T-helper 1 cell treated with Interleukin-12 subunit alpha and Interleukin-12 subunit beta and Interleukin-4 antibody, amounts not matched to agents 30 μg/mL and 1 μg/mL, for 36 hours (primary cell): ENCODE data around the gene SPINK6.

Experiments used
- H3K27ac Mint-ChIP-seq: one replicate; pipeline ENCODE4 v1.8.0; 2021; ENCODE audit warnings: mild to moderate bottlenecking, mixed read lengths
- H3K27me3 Mint-ChIP-seq: one replicate; pipeline ENCODE4 v1.8.0; 2021; ENCODE audit warnings: low read depth, mixed read lengths
- H3K36me3 Mint-ChIP-seq: one replicate; pipeline ENCODE4 v1.8.0; 2021; ENCODE audit warnings: low read depth, mixed read lengths
- H3K4me1 Mint-ChIP-seq: one replicate; pipeline ENCODE4 v1.8.0; 2021; ENCODE audit warnings: low read depth, mixed read lengths
- H3K4me3 Mint-ChIP-seq: one replicate; pipeline ENCODE4 v1.8.0; 2021; ENCODE audit warnings: mild to moderate bottlenecking, moderate library complexity, mixed read lengths
- H3K9me3 Mint-ChIP-seq: one replicate; pipeline ENCODE4 v1.8.0; 2021; ENCODE audit warnings: mixed read lengths

Gene SPINK6

GRCh38 chr5:148255456-148255855, 52.6 kb downstream of the SPINK6 start:
- no peak overlapping the region for H3K27ac Mint-ChIP-seq
- no peaks in the 10 kb centered on the region for H3K4me1 Mint-ChIP-seq
- no peaks in the 10 kb centered on the region for H3K36me3 Mint-ChIP-seq
- H3K4me3 Mint-ChIP-seq = no peak overlapping the region
- H3K27me3 Mint-ChIP-seq = no peaks in the 10 kb centered on the region
- H3K9me3 Mint-ChIP-seq = peaks cover 32% of the 10 kb centered on the region

GRCh38 chr5:148259288-148259687, 56.4 kb downstream of the SPINK6 start:
- Mint-ChIP-seq H3K9me3 (peaks cover 27% of the 10 kb centered on the region), H3K36me3 (no peaks in the 10 kb centered on the region), H3K27ac (no peak overlapping the region), H3K4me1 (no peaks in the 10 kb centered on the region), H3K4me3 (no peak overlapping the region), H3K27me3 (no peaks in the 10 kb centered on the region)

- no peaks in the 10 kb centered on the region for H3K27me3 Mint-ChIP-seq
- no peaks in the 10 kb centered on the region for H3K36me3 Mint-ChIP-seq
- no peaks in the 10 kb centered on the region for H3K4me1 Mint-ChIP-seq
- no peak overlapping the region for H3K27ac Mint-ChIP-seq
- no peak overlapping the region for H3K4me3 Mint-ChIP-seq
- peaks cover 26% of the 10 kb centered on the region for H3K9me3 Mint-ChIP-seq
These were observed 58.4 kb downstream of the SPINK6 start for GRCh38 chr5:148261221-148261620.
